ENCODE measurements around the gene ZFP42.
"Not testable (repeated sequence)": the region's sequence is repeated elsewhere in the genome, so short reads cannot be mapped to it uniquely, and the experiment has no call there.

ZFP42 gene

GRCh38 chr4:187995322-187996207 is at the start of gene ZFP42:
Gene ZFP42 (plus strand): TSS chr4:187995771. CDS start chr4:188002808, 7,037 bp downstream.
- H4K20me1 ChIP-seq: no peaks in the 10 kb centered on the region
- H3K27me3 ChIP-seq: no peaks in the 10 kb centered on the region
- H3K9ac ChIP-seq: no peak within 1 kb of the TSS
- H3K36me3 ChIP-seq: no peaks in the 10 kb centered on the region
- H3K9me3 ChIP-seq: peaks cover 28% of the 10 kb centered on the region
- H3K4me2 ChIP-seq: no peak within 1 kb of the TSS
- no peak within 1 kb of the TSS for H3K4me3 ChIP-seq
- H3K4me1 ChIP-seq: no peaks in the 10 kb centered on the region
- no peak for TF ChIP-seq Cebpa-rat (IDR thresholded peaks at IDR 0.05)
- no peak within 1 kb of the TSS for H3K27ac ChIP-seq

DNA sequence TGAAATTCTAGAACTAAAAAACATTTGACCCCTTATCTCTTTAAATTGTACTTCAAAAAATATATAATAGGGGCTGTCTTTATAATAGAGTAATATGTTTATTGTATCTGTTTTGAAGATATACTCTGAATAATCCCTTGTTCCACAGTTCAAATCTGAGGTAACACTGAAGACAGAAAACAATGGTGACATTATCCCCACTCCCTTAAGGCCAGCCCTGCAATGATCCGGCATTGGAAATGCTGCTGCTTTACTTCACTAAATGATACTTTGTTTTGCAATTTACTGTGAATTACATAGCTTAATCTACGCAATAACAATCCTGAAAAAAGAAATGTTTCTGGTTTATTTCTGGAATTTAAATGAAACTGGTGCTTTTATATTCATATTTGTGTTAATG is 34.4 kb upstream of the ZFP42 start:
- no peak for TF ChIP-seq Cebpa-rat (IDR thresholded peaks at IDR 0.05)
- Histone ChIP-seq H3K4me2 (no peak overlapping the region), H3K27ac (no peak overlapping the region)

GRCh38 chr4:187961961-187962360 is 33.6 kb upstream of the ZFP42 start:
- TF ChIP-seq Cebpa-rat (IDR thresholded peaks at IDR 0.05): no peak
- H4K20me1 ChIP-seq: no peaks in the 10 kb centered on the region
- no peak overlapping the region for H3K4me3 ChIP-seq
- no peak overlapping the region for H3K27ac ChIP-seq
- no peaks in the 10 kb centered on the region for H3K4me1 ChIP-seq
- no peaks in the 10 kb centered on the region for H3K27me3 ChIP-seq
- no peaks in the 10 kb centered on the region for H3K9me3 ChIP-seq
- no peak overlapping the region for H3K4me2 ChIP-seq
- H3K36me3 ChIP-seq: no peaks in the 10 kb centered on the region
- H3K9ac ChIP-seq: no peak overlapping the region

More for the DNA sequence above, 34.4 kb upstream of the ZFP42 start:
- H3K36me3 ChIP-seq: no peaks in the 10 kb centered on the region
- H3K9ac ChIP-seq: no peak overlapping the region
- H3K9me3 ChIP-seq: no peaks in the 10 kb centered on the region
- no peaks in the 10 kb centered on the region for H4K20me1 ChIP-seq
- H3K4me3 ChIP-seq: no peak overlapping the region
- H3K27me3 ChIP-seq: no peaks in the 10 kb centered on the region
- no peaks in the 10 kb centered on the region for H3K4me1 ChIP-seq

GRCh38 chr4:187962926-187963325 is 32.6 kb upstream of the ZFP42 start:
- Histone ChIP-seq H3K36me3 (no peaks in the 10 kb centered on the region), H3K27me3 (no peaks in the 10 kb centered on the region), H3K9ac (no peak overlapping the region), H3K27ac (no peak overlapping the region), H3K9me3 (no peaks in the 10 kb centered on the region), H3K4me1 (no peaks in the 10 kb centered on the region), H3K4me2 (no peak overlapping the region), H4K20me1 (no peaks in the 10 kb centered on the region), H3K4me3 (no peak overlapping the region)
- TF ChIP-seq Cebpa-rat (IDR thresholded peaks at IDR 0.05): no peak

- Histone ChIP-seq H4K20me1 (no peaks in the 10 kb centered on the region), H3K27me3 (no peaks in the 10 kb centered on the region), H3K9me3 (no peaks in the 10 kb centered on the region), H3K27ac (no peak overlapping the region), H3K4me3 (no peak overlapping the region), H3K36me3 (no peaks in the 10 kb centered on the region), H3K4me1 (no peaks in the 10 kb centered on the region), H3K9ac (no peak overlapping the region), H3K4me2 (no peak overlapping the region)
- no peak for TF ChIP-seq Cebpa-rat (IDR thresholded peaks at IDR 0.05)
These were observed 29.8 kb upstream of the ZFP42 start for GRCh38 chr4:187965726-187966125.

GRCh38 chr4:187972135-187972534 is 23.4 kb upstream of the ZFP42 start:
- Histone ChIP-seq H3K4me3 (no peak overlapping the region), H3K27ac (no peak overlapping the region), H3K36me3 (no peaks in the 10 kb centered on the region), H3K4me1 (0 out of 2 replicates have a peak, but pooled peaks cover 3% of the 10 kb centered on the region), H3K4me2 (peak overlapping the region; percentile 37; the same call in 1 of the 2 replicates), H3K9ac (no peak overlapping the region), H3K27me3 (no peaks in the 10 kb centered on the region), H3K9me3 (no peaks in the 10 kb centered on the region), H4K20me1 (no peaks in the 10 kb centered on the region)
- TF ChIP-seq Cebpa-rat (IDR thresholded peaks at IDR 0.05): no peak

GRCh38 chr4:187983746-187984145 is 11.8 kb upstream of the ZFP42 start:
- Histone ChIP-seq H3K27ac (no peak overlapping the region), H3K4me1 (no peaks in the 10 kb centered on the region), H3K9ac (no peak overlapping the region), H3K4me3 (no peak overlapping the region), H3K36me3 (no peaks in the 10 kb centered on the region), H3K4me2 (no peak overlapping the region), H3K9me3 (no peaks in the 10 kb centered on the region), H3K27me3 (no peaks in the 10 kb centered on the region), H4K20me1 (no peaks in the 10 kb centered on the region)
- TF ChIP-seq Cebpa-rat (IDR thresholded peaks at IDR 0.05): no peak

DNA sequence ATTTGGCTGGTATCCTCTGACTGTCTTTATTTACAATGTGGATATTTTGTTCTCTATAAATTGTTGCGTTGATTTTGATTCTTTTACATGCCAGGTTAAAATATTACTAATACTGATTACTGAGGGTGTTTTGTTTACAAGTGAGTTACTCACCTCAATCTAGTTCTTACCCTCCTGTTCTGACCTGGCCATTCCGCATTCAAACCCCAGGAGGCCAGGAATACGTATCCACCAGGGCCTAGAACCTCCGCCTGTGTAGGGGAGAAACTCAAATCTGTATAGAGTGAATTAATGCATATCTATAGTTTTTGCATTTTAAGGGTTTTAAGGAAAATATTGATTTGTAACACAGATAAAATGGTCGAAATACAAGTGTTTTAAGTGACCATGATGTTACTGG is 2.6 kb upstream of the ZFP42 start:
- H3K4me1 ChIP-seq: no peaks in the 10 kb centered on the region
- H3K9ac ChIP-seq: no peak overlapping the region
- H3K9me3 ChIP-seq: peaks cover 28% of the 10 kb centered on the region
- H3K27ac ChIP-seq: no peak overlapping the region
- no peak overlapping the region for H3K4me2 ChIP-seq
- no peaks in the 10 kb centered on the region for H3K27me3 ChIP-seq
- no peak for TF ChIP-seq Cebpa-rat (IDR thresholded peaks at IDR 0.05)
- no peaks in the 10 kb centered on the region for H3K36me3 ChIP-seq
- H3K4me3 ChIP-seq: no peak overlapping the region
- H4K20me1 ChIP-seq: no peaks in the 10 kb centered on the region

DNA sequence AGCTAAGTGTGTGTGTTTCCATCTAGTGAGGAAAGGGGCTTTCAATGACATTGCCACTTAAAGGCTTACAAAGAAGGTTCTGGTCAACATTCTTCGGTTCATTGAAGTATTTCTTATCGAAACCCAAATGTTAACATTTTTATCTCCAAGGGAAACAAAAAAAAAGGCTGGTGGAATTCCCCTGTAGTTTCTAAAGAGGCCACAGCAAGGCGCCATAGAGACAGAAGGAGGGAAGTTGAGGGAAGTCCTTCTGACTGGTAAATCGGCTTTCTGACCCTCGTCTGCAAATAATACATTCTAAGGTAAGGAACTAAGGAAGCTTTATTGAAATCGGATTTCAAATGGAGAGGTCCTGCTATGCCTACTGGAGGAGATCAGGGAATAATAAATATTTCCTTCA is 1.7 kb upstream of the ZFP42 start:
- Histone ChIP-seq H3K4me1 (no peaks in the 10 kb centered on the region), H4K20me1 (no peaks in the 10 kb centered on the region), H3K9me3 (peaks cover 28% of the 10 kb centered on the region), H3K4me3 (no peak overlapping the region), H3K27me3 (no peaks in the 10 kb centered on the region), H3K9ac (no peak overlapping the region), H3K36me3 (no peaks in the 10 kb centered on the region), H3K27ac (no peak overlapping the region), H3K4me2 (no peak overlapping the region)
- no peak for TF ChIP-seq Cebpa-rat (IDR thresholded peaks at IDR 0.05)

- H4K20me1 ChIP-seq: no peaks in the 10 kb centered on the region
- no peak overlapping the region for H3K9ac ChIP-seq
- peaks cover 28% of the 10 kb centered on the region for H3K9me3 ChIP-seq
- no peaks in the 10 kb centered on the region for H3K36me3 ChIP-seq
- no peak overlapping the region for H3K4me2 ChIP-seq
- no peak overlapping the region for H3K4me3 ChIP-seq
- H3K4me1 ChIP-seq: no peaks in the 10 kb centered on the region
- no peak for TF ChIP-seq Cebpa-rat (IDR thresholded peaks at IDR 0.05)
- H3K27me3 ChIP-seq: no peaks in the 10 kb centered on the region
- no peak overlapping the region for H3K27ac ChIP-seq
These were observed 1.1 kb downstream of the ZFP42 start for GRCh38 chr4:187996502-187997177.

DNA sequence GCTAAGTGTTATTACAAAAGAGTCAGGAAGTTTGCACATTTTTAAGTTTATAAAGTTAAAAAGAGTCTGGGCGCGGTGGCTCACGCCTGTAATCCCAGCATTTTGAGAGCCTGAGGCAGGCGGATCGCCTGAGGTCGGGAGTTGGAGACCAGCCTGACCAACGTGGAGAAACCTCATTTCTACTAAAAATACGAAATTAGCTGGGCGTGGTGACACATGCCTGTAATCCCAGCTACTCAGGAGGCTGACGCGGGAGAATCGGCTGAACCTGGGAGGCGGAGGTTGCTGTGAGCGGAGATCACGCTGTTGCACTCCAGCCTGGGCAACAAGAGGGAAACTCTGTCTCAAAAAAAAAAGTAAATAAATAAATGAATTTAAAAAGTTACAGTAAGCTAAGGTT is 2.4 kb downstream of the ZFP42 start:
- peaks cover 28% of the 10 kb centered on the region for H3K9me3 ChIP-seq
- not testable (repeated sequence) for H3K27ac ChIP-seq, H3K4me1 ChIP-seq, H3K27me3 ChIP-seq, H3K4me3 ChIP-seq, H3K9ac ChIP-seq, H3K36me3 ChIP-seq, H4K20me1 ChIP-seq, H3K4me2 ChIP-seq

All from BLaER1 (cell line).